Measurements from ENCODE around the gene CCNL1. TPM values are rescaled to one million over a fixed set of nuclear protein-coding genes. Genes with fewer than 3 reads are reported as not detected.
A peak's percentile ranks its signal among the peaks of the same experiment; 100 is the strongest.

The CCNL1 gene
- total RNA-seq, 1 donor from 2014 or later = 116 TPM

DNA sequence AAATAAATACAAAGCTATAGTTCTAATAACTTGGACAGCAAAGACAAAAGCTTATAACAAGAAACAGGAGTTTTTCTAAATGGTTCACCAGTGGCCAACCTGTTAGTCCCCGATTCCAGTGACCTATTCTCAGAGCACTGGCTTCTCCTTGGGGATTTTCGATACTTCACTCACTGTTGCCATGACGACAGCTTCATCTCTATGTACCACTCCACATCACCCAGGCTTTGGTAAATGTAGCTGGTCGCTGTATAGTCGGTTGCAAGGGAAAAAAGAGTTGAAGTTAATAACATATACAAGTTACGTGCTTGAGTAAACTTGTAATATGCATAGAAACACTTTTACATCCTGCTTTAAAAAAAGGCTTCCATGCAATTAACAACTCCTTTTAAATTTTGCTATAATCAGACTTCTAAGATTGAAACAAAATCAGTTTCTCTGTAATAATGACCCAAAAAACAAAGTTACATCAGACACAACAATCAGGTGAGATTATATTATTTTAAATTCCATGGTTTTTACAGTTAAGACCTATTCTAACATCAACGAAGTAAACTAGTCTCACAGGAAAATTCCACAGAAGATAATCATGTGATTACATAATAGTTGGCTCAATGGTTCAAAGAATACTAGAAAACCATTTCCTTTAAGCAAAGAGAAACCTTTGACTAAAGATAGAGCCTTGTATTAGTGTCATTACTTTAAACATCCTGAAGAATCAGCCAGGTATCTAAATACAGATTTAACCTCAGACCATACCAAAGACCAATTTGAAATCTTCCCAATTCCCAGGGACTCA is 2.9 kb downstream of the CCNL1 start:
- Mint-ChIP-seq H3K4me1 (ENCODE audit: unreplicated experiment) (peaks cover 56% of the 10 kb centered on the region), H3K27me3 (ENCODE audit: unreplicated experiment) (no peaks in the 10 kb centered on the region), H3K4me3 (ENCODE audit: unreplicated experiment) (peak overlapping the region; percentile 90), H3K9me3 (ENCODE audit: unreplicated experiment) (no peaks in the 10 kb centered on the region), H3K36me3 (ENCODE audit: unreplicated experiment) (peaks cover 55% of the 10 kb centered on the region), H3K27ac (ENCODE audit: unreplicated experiment) (peak overlapping the region; percentile 10)
- TF ChIP-seq, protein P1, sequence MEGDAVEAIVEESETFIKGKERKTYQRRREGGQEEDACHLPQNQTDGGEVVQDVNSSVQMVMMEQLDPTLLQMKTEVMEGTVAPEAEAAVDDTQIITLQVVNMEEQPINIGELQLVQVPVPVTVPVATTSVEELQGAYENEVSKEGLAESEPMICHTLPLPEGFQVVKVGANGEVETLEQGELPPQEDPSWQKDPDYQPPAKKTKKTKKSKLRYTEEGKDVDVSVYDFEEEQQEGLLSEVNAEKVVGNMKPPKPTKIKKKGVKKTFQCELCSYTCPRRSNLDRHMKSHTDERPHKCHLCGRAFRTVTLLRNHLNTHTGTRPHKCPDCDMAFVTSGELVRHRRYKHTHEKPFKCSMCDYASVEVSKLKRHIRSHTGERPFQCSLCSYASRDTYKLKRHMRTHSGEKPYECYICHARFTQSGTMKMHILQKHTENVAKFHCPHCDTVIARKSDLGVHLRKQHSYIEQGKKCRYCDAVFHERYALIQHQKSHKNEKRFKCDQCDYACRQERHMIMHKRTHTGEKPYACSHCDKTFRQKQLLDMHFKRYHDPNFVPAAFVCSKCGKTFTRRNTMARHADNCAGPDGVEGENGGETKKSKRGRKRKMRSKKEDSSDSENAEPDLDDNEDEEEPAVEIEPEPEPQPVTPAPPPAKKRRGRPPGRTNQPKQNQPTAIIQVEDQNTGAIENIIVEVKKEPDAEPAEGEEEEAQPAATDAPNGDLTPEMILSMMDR (IDR thresholded peaks at IDR 0.05) = no peak
- no peak for DNase-seq (ENCODE audit: extremely low spot score, unreplicated experiment)

DNA sequence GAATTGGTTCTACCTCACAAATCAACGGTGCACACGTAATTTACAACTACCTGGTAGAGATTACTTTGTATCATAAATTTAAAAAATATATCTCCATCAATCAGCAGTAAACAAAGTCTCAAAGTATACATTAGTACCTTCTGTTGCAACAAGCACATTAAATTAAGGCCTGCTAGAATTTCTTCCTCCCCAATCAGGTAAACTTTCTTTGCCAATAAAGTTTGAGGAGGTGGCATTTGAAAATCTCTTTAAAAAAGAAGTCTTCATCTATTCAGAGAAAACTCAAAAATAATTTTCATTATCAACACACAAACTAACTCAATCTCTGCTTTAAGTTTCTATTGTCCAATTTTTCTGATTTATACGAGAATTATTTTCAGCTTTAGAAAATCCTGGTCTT is 4.4 kb downstream of the CCNL1 start:
- Mint-ChIP-seq H3K4me3 (ENCODE audit: unreplicated experiment) (no peak overlapping the region), H3K27ac (ENCODE audit: unreplicated experiment) (no peak overlapping the region), H3K36me3 (ENCODE audit: unreplicated experiment) (peaks cover 69% of the 10 kb centered on the region), H3K4me1 (ENCODE audit: unreplicated experiment) (peaks cover 46% of the 10 kb centered on the region), H3K27me3 (ENCODE audit: unreplicated experiment) (no peaks in the 10 kb centered on the region), H3K9me3 (ENCODE audit: unreplicated experiment) (no peaks in the 10 kb centered on the region)
- DNase-seq (ENCODE audit: extremely low spot score, unreplicated experiment) = no peak
- TF ChIP-seq, protein P1 (IDR thresholded peaks at IDR 0.05) = no peak

DNA sequence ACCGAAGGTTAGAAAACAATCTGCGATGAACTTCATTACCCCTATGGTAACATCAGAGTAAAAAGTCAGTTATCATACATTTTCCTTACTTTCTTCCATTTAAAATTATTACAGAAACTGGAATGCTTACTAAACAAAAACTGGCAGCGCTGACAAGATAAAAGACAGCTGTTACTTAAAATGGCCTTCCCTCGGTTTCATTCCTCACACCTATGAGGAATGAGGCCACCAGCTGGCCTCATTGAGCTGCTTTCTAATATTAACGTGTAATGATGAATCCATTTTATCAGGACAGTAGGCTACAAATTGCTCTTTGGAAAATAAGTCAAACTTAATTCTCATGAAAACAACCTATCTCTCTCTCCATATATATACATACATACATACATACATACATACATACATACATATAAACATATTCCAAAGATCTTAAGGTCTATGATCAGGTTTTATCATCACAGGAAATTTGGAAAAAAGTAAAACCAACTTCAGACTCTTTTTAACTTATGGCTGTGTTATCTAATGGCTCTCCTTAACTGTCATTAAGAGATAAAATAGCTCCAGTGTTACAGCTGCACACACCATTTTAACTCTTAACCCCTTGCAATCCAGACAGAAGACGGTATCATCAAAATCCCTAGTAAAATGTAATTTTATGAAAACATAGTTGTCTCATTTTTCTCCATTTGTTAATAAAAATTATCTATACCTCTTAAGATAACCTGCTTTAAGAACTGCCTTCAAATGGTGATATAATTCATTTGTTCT is 5.2 kb downstream of the CCNL1 start:
- H3K9me3 Mint-ChIP-seq (ENCODE audit: unreplicated experiment) = no peaks in the 10 kb centered on the region
- peak overlapping the region; percentile 57 for H3K4me3 Mint-ChIP-seq (ENCODE audit: unreplicated experiment)
- H3K36me3 Mint-ChIP-seq (ENCODE audit: unreplicated experiment) = peaks cover 76% of the 10 kb centered on the region
- no peaks in the 10 kb centered on the region for H3K27me3 Mint-ChIP-seq (ENCODE audit: unreplicated experiment)
- TF ChIP-seq, protein P1 (IDR thresholded peaks at IDR 0.05) = no peak
- H3K4me1 Mint-ChIP-seq (ENCODE audit: unreplicated experiment) = peaks cover 46% of the 10 kb centered on the region
- no peak for DNase-seq (ENCODE audit: extremely low spot score, unreplicated experiment)
- peak overlapping the region; percentile 1 for H3K27ac Mint-ChIP-seq (ENCODE audit: unreplicated experiment)

DNA sequence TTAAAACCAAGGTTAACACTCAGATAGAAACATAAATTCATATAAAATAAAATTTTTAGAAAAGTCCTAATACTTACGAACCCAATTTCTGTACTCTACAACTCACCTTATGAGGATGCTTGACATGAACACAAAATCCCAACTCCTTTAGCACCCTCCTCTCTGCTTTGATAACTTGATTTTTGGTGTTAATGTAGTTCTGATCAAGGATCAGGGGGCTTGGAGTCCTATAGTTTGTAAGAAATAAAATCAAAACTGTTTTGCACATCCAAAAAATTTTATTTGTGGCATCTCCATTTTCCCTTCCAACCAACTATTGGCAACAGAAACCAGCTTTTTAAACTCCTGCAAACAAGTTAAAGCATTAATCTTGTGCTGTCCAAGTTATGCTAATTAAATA is 7.0 kb downstream of the CCNL1 start:
- DNase-seq (ENCODE audit: extremely low spot score, unreplicated experiment) = no peak
- Mint-ChIP-seq H3K4me1 (ENCODE audit: unreplicated experiment) (peaks cover 36% of the 10 kb centered on the region), H3K9me3 (ENCODE audit: unreplicated experiment) (no peaks in the 10 kb centered on the region), H3K27me3 (ENCODE audit: unreplicated experiment) (no peaks in the 10 kb centered on the region), H3K36me3 (ENCODE audit: unreplicated experiment) (peaks cover 85% of the 10 kb centered on the region), H3K27ac (ENCODE audit: unreplicated experiment) (no peak overlapping the region), H3K4me3 (ENCODE audit: unreplicated experiment) (no peak overlapping the region)
- TF ChIP-seq, protein P1 (IDR thresholded peaks at IDR 0.05) = no peak

DNA sequence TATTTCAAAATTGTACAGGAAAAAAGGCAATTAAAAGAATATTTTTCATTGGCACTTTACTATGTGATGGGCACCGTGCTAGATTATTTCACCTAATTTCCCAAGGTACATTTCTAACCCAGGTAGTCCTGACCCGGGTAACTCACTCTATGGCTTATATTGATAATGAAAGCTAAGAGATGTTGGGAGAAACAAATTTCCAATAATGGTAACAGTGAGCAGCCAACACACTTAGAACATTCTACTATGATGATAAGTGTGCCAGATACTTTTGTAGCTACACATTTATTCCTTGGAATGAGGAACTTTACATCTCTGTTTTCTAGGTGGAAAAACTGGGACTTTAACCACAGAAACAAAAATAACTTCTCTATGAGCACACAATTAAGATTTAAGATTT is 7.5 kb downstream of the CCNL1 start:
- H3K36me3 Mint-ChIP-seq (ENCODE audit: unreplicated experiment) = peaks cover 83% of the 10 kb centered on the region

More for the DNA sequence above, 7.5 kb downstream of the CCNL1 start:
- TF ChIP-seq, protein P1 (IDR thresholded peaks at IDR 0.05) = no peak
- Mint-ChIP-seq H3K4me3 (ENCODE audit: unreplicated experiment) (no peak overlapping the region), H3K27me3 (ENCODE audit: unreplicated experiment) (no peaks in the 10 kb centered on the region), H3K27ac (ENCODE audit: unreplicated experiment) (no peak overlapping the region), H3K4me1 (ENCODE audit: unreplicated experiment) (peaks cover 31% of the 10 kb centered on the region), H3K9me3 (ENCODE audit: unreplicated experiment) (no peaks in the 10 kb centered on the region)
- DNase-seq (ENCODE audit: extremely low spot score, unreplicated experiment) = no peak
